ENCODE measurements around the gene GRB2. TPM values are rescaled to one million over a fixed set of nuclear protein-coding genes. Genes with fewer than 3 reads are reported as not detected.

The GRB2 gene
- total RNA-seq, 2 donors from 2014 or later: 88.3 to 95.7 TPM

DNA sequence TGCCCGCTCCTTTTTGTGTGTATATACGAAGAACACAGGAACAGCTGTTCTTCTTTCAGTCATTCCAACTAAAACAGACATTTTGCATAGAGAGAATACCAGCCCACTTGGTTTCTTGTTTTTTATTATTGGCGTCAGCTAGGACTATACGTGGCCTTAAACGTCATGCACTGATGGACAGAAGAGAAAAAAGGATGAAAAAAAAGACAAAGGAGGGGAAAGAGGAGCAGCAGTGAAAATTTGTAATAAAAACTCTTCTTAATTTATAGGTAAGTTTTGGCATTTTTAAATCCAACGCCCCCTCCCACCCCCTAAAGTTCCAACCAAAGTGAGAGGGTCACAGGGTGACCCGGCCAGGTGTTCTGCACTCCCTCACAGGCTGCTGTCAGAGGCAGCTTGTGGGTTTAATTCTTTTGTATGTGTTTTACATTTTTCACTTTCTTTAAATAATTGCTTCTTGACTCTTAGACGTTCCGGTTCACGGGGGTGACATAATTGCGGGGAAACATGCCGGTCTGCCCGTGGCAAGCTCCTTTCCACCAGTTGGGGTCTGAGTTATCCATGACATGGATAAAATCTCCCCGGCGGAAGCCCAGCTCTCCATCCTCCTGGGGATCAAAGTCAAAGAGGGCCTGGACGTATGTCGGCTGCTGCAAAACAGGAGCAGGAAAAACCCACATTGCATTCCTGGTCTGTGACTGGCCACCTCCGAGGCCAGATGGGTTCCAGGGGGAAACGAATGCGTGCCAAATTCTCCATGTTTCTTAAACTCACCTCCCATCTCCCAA, 85.4 kb downstream of the GRB2 start:
- peaks cover 0 to 9% of the 10 kb centered on the region in 2 donors for H3K36me3 ChIP-seq

DNA sequence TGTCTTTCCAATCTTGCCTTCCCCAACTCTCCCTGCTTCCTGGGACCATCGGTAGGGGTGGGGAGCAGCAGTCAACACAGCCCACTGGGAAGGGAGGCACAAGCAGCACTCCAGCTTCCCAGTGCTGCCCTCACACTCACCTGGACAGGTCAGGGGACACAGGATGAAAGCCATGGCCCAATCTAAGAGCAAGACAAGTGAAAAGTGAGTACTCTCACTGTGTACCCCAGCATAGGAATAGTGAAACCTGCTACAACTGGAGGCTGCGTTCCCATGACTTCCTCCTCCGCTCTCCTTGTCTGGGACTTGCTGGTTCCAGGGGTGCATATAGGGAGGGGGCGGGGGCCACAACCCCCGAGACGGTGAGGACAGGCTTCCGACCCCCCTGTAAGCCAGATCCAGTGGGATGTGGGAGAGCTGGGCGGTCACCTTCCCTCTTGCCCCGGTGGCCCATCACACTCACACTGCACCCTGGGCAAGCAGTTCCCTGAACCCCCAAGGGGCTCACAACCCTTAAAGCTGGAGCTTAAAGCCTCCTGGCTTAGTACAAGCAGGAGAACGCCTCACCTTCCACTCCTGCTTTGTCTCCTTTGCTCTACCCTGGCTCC, 86.8 kb downstream of the GRB2 start:
- no peak for TF ChIP-seq POLR2A (IDR thresholded peaks at IDR 0.05)
- Histone ChIP-seq H3K27me3 (replicated peaks; ENCODE audit: insufficient read depth) (no peaks in the 10 kb centered on the region), H3K4me1 (replicated peaks) (no peaks in the 10 kb centered on the region), H3K9me3 (no peaks in the 10 kb centered on the region), H3K27ac (no peak overlapping the region), H3K36me3 (peaks cover 0 to 9% of the 10 kb centered on the region in 2 donors), H3K4me3 (no peak overlapping the region)
- intact Hi-C loops (cut with DNase I): no loop called here
- no peak for DNase-seq (ENCODE audit: low spot score)
- 90% methylated on average over 10 of the region's 10 CpGs for WGBS

More for the DNA sequence above, 85.4 kb downstream of the GRB2 start:
- DNase-seq (ENCODE audit: low spot score): no peak
- TF ChIP-seq, protein P1, sequence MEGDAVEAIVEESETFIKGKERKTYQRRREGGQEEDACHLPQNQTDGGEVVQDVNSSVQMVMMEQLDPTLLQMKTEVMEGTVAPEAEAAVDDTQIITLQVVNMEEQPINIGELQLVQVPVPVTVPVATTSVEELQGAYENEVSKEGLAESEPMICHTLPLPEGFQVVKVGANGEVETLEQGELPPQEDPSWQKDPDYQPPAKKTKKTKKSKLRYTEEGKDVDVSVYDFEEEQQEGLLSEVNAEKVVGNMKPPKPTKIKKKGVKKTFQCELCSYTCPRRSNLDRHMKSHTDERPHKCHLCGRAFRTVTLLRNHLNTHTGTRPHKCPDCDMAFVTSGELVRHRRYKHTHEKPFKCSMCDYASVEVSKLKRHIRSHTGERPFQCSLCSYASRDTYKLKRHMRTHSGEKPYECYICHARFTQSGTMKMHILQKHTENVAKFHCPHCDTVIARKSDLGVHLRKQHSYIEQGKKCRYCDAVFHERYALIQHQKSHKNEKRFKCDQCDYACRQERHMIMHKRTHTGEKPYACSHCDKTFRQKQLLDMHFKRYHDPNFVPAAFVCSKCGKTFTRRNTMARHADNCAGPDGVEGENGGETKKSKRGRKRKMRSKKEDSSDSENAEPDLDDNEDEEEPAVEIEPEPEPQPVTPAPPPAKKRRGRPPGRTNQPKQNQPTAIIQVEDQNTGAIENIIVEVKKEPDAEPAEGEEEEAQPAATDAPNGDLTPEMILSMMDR (IDR thresholded peaks at IDR 0.05): no peak
- TF ChIP-seq POLR2A (IDR thresholded peaks at IDR 0.05): no peak
- TF ChIP-seq POLR2AphosphoS5 (IDR thresholded peaks at IDR 0.05): no peak
- Histone ChIP-seq H3K4me3 (no peak overlapping the region), H3K27ac (no peak overlapping the region), H3K4me1 (replicated peaks) (no peaks in the 10 kb centered on the region), H3K9me3 (no peaks in the 10 kb centered on the region), H3K27me3 (replicated peaks; ENCODE audit: insufficient read depth) (no peaks in the 10 kb centered on the region)
- WGBS: 89% methylated on average over 20 of the region's 20 CpGs
- intact Hi-C loops (cut with DNase I): loop anchor here (10.0 kb wide), 1 partner anchor 195 kb away; the partner anchor contains the start of genes CASKIN2 and TSEN54

DNA sequence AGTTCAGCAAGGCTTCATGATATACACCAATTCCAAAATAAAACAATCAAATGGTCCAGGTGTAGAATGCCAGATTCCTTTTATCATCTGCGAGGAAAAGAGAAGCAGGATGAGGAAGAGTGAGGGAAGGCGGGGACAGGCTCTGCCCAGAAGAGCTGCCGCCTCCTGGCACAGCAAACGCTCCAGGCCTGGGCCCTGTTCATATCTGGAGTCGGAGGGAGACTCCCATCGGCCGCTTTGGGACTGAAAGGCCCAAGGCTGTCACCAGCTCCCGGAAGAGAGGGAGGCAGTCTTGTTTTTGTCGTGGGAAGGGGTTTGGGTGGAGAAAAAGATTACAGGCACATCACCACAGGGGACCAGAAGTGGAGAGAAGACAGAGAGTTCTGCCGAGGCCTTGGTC, 87.3 kb downstream of the GRB2 start:
- 71% methylated on average over 10 of the region's 10 CpGs for WGBS
- Histone ChIP-seq H3K4me3 (no peak overlapping the region), H3K27me3 (replicated peaks; ENCODE audit: insufficient read depth) (no peaks in the 10 kb centered on the region), H3K36me3 (peaks cover 0 to 9% of the 10 kb centered on the region in 2 donors), H3K4me1 (replicated peaks) (no peaks in the 10 kb centered on the region), H3K27ac (no peak overlapping the region), H3K9me3 (no peaks in the 10 kb centered on the region)
- no peak for TF ChIP-seq POLR2AphosphoS5 (IDR thresholded peaks at IDR 0.05)
- TF ChIP-seq, protein P1 (IDR thresholded peaks at IDR 0.05): no peak
- TF ChIP-seq POLR2A (IDR thresholded peaks at IDR 0.05): no peak
- no peak for DNase-seq (ENCODE audit: low spot score)
- intact Hi-C loops (cut with DNase I): no loop called here

DNA sequence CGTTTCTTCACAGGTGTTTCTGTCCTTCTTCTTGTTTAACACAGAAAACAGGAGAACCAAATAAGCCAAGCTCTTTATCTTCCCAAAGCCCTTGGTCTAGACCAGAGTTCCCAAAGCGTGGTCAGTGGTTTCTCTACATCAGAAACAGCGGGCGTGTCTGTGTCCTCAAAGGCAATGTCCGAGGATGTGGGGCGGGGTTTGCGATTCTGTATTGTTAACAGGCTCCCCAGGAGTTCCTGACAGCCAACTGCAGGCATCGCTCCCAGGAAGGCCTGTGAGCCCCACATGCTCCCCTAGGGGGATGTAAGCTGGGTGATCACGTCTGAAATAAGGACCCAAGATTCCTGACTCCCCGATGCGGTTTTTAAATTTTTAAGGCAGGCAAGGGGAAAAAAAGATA, 87.8 kb downstream of the GRB2 start:
- TF ChIP-seq POLR2A (IDR thresholded peaks at IDR 0.05) (no peak), POLR2AphosphoS5 (IDR thresholded peaks at IDR 0.05) (no peak)
- TF ChIP-seq, protein P1 (IDR thresholded peaks at IDR 0.05): no peak
- H3K4me3 ChIP-seq: no peak overlapping the region
- intact Hi-C loops (cut with DNase I): no loop called here
- WGBS: 75% methylated on average over 11 of the region's 11 CpGs
- no peak overlapping the region for H3K27ac ChIP-seq
- DNase-seq (ENCODE audit: low spot score): no peak
- no peaks in the 10 kb centered on the region for H3K9me3 ChIP-seq
- no peaks in the 10 kb centered on the region for H3K4me1 ChIP-seq (replicated peaks)
- peaks cover 0 to 9% of the 10 kb centered on the region in 2 donors for H3K36me3 ChIP-seq
- no peaks in the 10 kb centered on the region for H3K27me3 ChIP-seq (replicated peaks; ENCODE audit: insufficient read depth)

DNA sequence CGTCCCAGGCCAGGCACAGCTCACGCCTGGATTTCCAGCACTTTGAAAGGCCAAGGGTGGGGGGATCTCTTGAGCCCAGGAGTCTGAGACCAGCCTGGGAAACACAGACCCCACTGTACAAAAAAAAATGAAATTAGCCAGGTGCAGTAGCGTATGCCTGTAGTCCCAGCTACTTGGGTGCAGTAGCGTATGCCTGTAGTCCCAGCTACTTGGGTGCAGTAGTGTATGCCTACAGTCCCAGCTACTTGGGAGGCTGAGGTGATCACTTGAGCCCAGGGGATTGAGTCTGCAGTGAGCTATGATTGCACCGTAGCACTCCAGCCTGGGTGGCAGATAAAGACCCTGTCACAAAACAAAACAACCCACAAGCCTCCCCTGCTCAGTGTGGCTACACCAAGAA, 89.2 kb downstream of the GRB2 start:
- no peaks in the 10 kb centered on the region for H3K4me1 ChIP-seq (replicated peaks)
- H3K4me3 ChIP-seq: no peak overlapping the region
- H3K9me3 ChIP-seq: no peaks in the 10 kb centered on the region
- no peak for TF ChIP-seq POLR2AphosphoS5 (IDR thresholded peaks at IDR 0.05)
- TF ChIP-seq POLR2A (IDR thresholded peaks at IDR 0.05): no peak
- TF ChIP-seq, protein P1 (IDR thresholded peaks at IDR 0.05): no peak
- H3K27ac ChIP-seq: no peak overlapping the region
- H3K36me3 ChIP-seq: peaks cover 0 to 9% of the 10 kb centered on the region in 2 donors
- intact Hi-C loops (cut with DNase I): no loop called here
- no peaks in the 10 kb centered on the region for H3K27me3 ChIP-seq (replicated peaks; ENCODE audit: insufficient read depth)
- DNase-seq (ENCODE audit: low spot score): no peak
- 96% methylated on average over 5 of the region's 5 CpGs for WGBS

Data from prostate gland (tissue), 2 donors.